Measurements from ENCODE around the gene SDC3. TPM values are rescaled to one million over a fixed set of nuclear protein-coding genes. Genes with fewer than 3 reads are reported as not detected.

SDC3 gene
- total and polyA plus RNA-seq, 2 of the 8 experiments (the other 6 are each of a cell fraction or from before 2014, with no cell fraction given), result 7.0 to 27.0 TPM

- no peak for FAIRE-seq
- H3K27ac ChIP-seq (ENCODE audit: low read depth, low read length), result no peak overlapping the region
- no peak for TF ChIP-seq GABPA (IDR thresholded peaks at IDR 0.05; ENCODE audit: borderline replicate concordance, insufficient read depth, low read length)
- TF ChIP-seq CHD2 (IDR thresholded peaks at IDR 0.05; ENCODE audit: low read length), result no peak
- no peak for TF ChIP-seq EZH2 (IDR thresholded peaks at IDR 0.05; ENCODE audit: low read depth, low read length, severe bottlenecking)
- TF ChIP-seq SRF (IDR thresholded peaks at IDR 0.05; ENCODE audit: low read depth, low read length), result no peak
- no peak for TF ChIP-seq NANOG (IDR thresholded peaks at IDR 0.05; ENCODE audit: insufficient read depth, low read depth, low read length, poor library complexity, severe bottlenecking)
- TF ChIP-seq MAFK (IDR thresholded peaks at IDR 0.05; ENCODE audit: low read depth, low read length), result no peak
- no peak for TF ChIP-seq ATF3 (IDR thresholded peaks at IDR 0.05; ENCODE audit: insufficient read depth, low read depth, low read length)
- TF ChIP-seq RAD21 (IDR thresholded peaks at IDR 0.05 in 1 of 2, conservative IDR thresholded peaks at IDR 0.05 in 1 of 2; ENCODE audit: low read depth in 2 of 2, low read length in 2 of 2), result no peak
- TF ChIP-seq RXRA (IDR thresholded peaks at IDR 0.05; ENCODE audit: insufficient read depth, low read depth, low read length), result no peak
- TF ChIP-seq CHD1 (IDR thresholded peaks at IDR 0.05; ENCODE audit: low read depth, low read length), result no peak
- no peak for TF ChIP-seq TBP (IDR thresholded peaks at IDR 0.05; ENCODE audit: low read depth, low read length)
- no peak for TF ChIP-seq HDAC2 (IDR thresholded peaks at IDR 0.05; ENCODE audit: borderline replicate concordance in 1 of 2, low read depth in 2 of 2, low read length in 2 of 2)
These were observed 30.5 kb downstream of the SDC3 start for GRCh38 chr1:30878016-30878415.

More at GRCh38 chr1:30878016-30878415, 30.5 kb downstream of the SDC3 start:
- POLR2A ChIA-PET (ENCODE audit: partially characterized antibody), result interaction anchor here (1.0 to 1.2 kb wide), 4 partner anchors 14 to 28 kb away, joined by 3 to 4 read pairs (median 3); no protein-coding TSS in a partner anchor
- Histone ChIP-seq H4K8ac (ENCODE audit: extremely low read depth, insufficient read depth, low read length) (peak overlapping the region; percentile 14; the same call in 1 of the 2 replicates), H3K23me2 (ENCODE audit: low read depth, low read length) (no peaks in the 10 kb centered on the region), H3K9ac (replicated peaks in 1 of 4; ENCODE audit: extremely low read depth in 1 of 4, low read depth in 3 of 4, low read length in 3 of 4) (no peak overlapping the region), H3K56ac (replicated peaks; ENCODE audit: insufficient read length, low read depth, low read length) (no peak overlapping the region), H3K18ac (ENCODE audit: extremely low read depth, low read length) (no peak overlapping the region), H3K79me1 (ENCODE audit: low read depth, low read length) (peaks cover 10% of the 10 kb centered on the region), H3K4me3 (ENCODE audit: extremely low read depth in 1 of 4, insufficient read depth in 2 of 4, low read depth in 3 of 4, low read length in 4 of 4) (no peak overlapping the region), H4K20me1 (replicated peaks in 1 of 2; ENCODE audit: control insufficient read depth in 1 of 2, insufficient read depth in 2 of 2, low read length in 2 of 2) (peaks cover 7 to 14% of the 10 kb centered on the region in 2 experiments), H2AFZ (ENCODE audit: low read length) (no peak overlapping the region), H3K14ac (ENCODE audit: insufficient read length) (no peak overlapping the region), H2BK120ac (replicated peaks; ENCODE audit: low read depth, low read length) (no peak overlapping the region), H3K23ac (ENCODE audit: insufficient read length) (no peak overlapping the region), H3K4ac (replicated peaks; ENCODE audit: insufficient read length, low read depth, low read length) (no peak overlapping the region), H2BK12ac (ENCODE audit: low read depth, low read length) (no peak overlapping the region), H4K91ac (replicated peaks; ENCODE audit: insufficient read length, low read length) (no peak overlapping the region), H3K79me2 (ENCODE audit: control insufficient read depth in 1 of 2, insufficient read depth in 2 of 2, low read length in 2 of 2) (no peaks in the 10 kb centered on the region; a peak in 1 of 4 replicates), H2BK15ac (ENCODE audit: low read length) (no peak overlapping the region), H2AK5ac (ENCODE audit: low read depth, low read length) (no peak overlapping the region), H2BK20ac (ENCODE audit: low read length) (no peak overlapping the region), H4K5ac (ENCODE audit: insufficient read length, low read depth, low read length) (no peak overlapping the region), H3K9me3 (ENCODE audit: insufficient read depth in 2 of 2, low read depth in 1 of 2, low read length in 1 of 2) (peaks cover 12 to 14% of the 10 kb centered on the region in 2 experiments), H3K27me3 (replicated peaks in 1 of 4; ENCODE audit: control insufficient read depth in 3 of 4, extremely low read depth in 1 of 4, insufficient read depth in 3 of 4, low read length in 3 of 4) (no peaks in the 10 kb centered on the region), H3K4me1 (replicated peaks in 1 of 4; ENCODE audit: control insufficient read depth in 3 of 4, insufficient read depth in 4 of 4, low read length in 3 of 4) (peaks cover 3 to 13% (median 7%) of the 10 kb centered on the region in 4 experiments), H2BK5ac (ENCODE audit: low read depth, low read length) (no peak overlapping the region), H3K36me3 (ENCODE audit: control insufficient read depth in 2 of 4, insufficient read depth in 4 of 4, low read length in 3 of 4) (peaks cover 0 to 17% (median 9%) of the 10 kb centered on the region in 4 experiments; a peak in 6 of 8 replicates), H3K4me2 (ENCODE audit: insufficient read depth in 1 of 2, low read depth in 2 of 2, low read length in 2 of 2) (no peak overlapping the region)
- 83% methylated on average over 9 of the region's 9 CpGs; no CpG with 5 or more reads in 1 of the 2 experiments for WGBS, 2 experiments (ENCODE audit: extremely low coverage in 1 of 2, insufficient coverage in 1 of 2, insufficient read length in 1 of 2, insufficient replicate concordance in 2 of 2, low coverage in 1 of 2, low lambda C conversion rate in 2 of 2, missing lambda C conversion rate in 1 of 2)
- DNase-seq (ENCODE audit: low read depth in 1 of 2, low spot score in 2 of 2), result no peak
- CTCF ChIA-PET (ENCODE audit: partially characterized antibody), result interaction anchor here (0.8 to 7.2 kb wide), 11 partner anchors 9 to 158 kb away, joined by 3 to 41 read pairs (median 4); no protein-coding TSS in a partner anchor
